Smooth muscle cell (in vitro differentiated cells): ENCODE results near the gene PUS7L. TPM values are rescaled to one million over a fixed set of nuclear protein-coding genes. Genes with fewer than 3 reads are reported as not detected.

Experiments used
- DNase-seq: peaks from one replicate; lab custom pipeline; 2025; ENCODE audit not compliant: unreplicated experiment; lab: John Stamatoyannopoulos, UW
- H2AFZ ChIP-seq: fragments of 200-600 bp; sonication (generic); 2 replicates; pipeline ENCODE4 v1.6.0; 2016; ENCODE audit warnings: antibody characterized with exemption, low read depth, mild to moderate bottlenecking
- H3F3A ChIP-seq: fragments of 200-600 bp; sonication (generic); 2 replicates; pipeline ENCODE4 v1.6.0; 2017; ENCODE audit warnings: antibody characterized with exemption, low read depth
- H3K27ac ChIP-seq: fragments of 200-600 bp; sonication (generic); 2 replicates; pipeline ENCODE4 v1.5.1; 2016; ENCODE audit warnings: low read depth, mild to moderate bottlenecking
- H3K27me3 ChIP-seq: fragments of 200-600 bp; sonication (generic); 2 replicates; pipeline ENCODE4 v1.6.1; 2016; ENCODE audit warnings: low read depth, mild to moderate bottlenecking
- H3K36me3 ChIP-seq: fragments of 200-600 bp; sonication (generic); 2 replicates; pipeline ENCODE4 v1.5.1; 2016; ENCODE audit warnings: low read depth
- H3K4me1 ChIP-seq: fragments of 200-600 bp; sonication (generic); 2 replicates; pipeline ENCODE4 v1.5.1; 2016; ENCODE audit warnings: low read depth
- H3K4me2 ChIP-seq: fragments of 200-600 bp; sonication (generic); 2 replicates; pipeline ENCODE4 v1.6.0; 2016; ENCODE audit warnings: mild to moderate bottlenecking
- H3K4me3 ChIP-seq: fragments of 200-600 bp; sonication (generic); 2 replicates; pipeline ENCODE4 v1.5.1; 2016; ENCODE audit warnings: mild to moderate bottlenecking
- H3K79me2 ChIP-seq: fragments of 200-600 bp; sonication (generic); 2 replicates; pipeline ENCODE4 v1.6.0; 2016; ENCODE audit warnings: low read depth, mild to moderate bottlenecking
- H3K9ac ChIP-seq: fragments of 200-600 bp; sonication (generic); 2 replicates; pipeline ENCODE4 v1.6.0; 2016; ENCODE audit warnings: low read depth
- H3K9me3 ChIP-seq: fragments of 200-600 bp; sonication (generic); replicated peaks from 2 replicates; pipeline ENCODE4 v1.5.1; 2016; ENCODE audit warnings: low read depth
- H4K20me1 ChIP-seq: fragments of 200-600 bp; sonication (generic); 2 replicates; pipeline ENCODE4 v1.6.0; 2016; ENCODE audit warnings: low read depth
- WGBS: methylation state at CpG from one replicate; pipeline ENCODE4 v1.1.7; 2016; ENCODE audit warnings: low lambda C conversion rate; 5-methylcytosine and 5-hydroxymethylcytosine counted together
- polyA plus RNA-seq: library from polyadenylated mRNA; unstranded; fragments of >200 nt; fragmentation: Nextera tagmentation; extraction: Ambion mirVana; gene quantifications from 2 replicates; pipeline ENCODE4 v1.2.1, GENCODE V29; 2016
- total RNA-seq: library from RNA; depleted of rRNA; stranded (reverse); fragments of >200 nt; gene quantifications from 2 replicates; pipeline ENCODE4 v1.2.3, GENCODE V29; 2014
- TF ChIP-seq, protein P1 (sequence below): fragments of 200-600 bp; sonication (generic); IDR thresholded peaks from 2 replicates; pipeline ENCODE4 v1.5.1; 2017; ENCODE audit warnings: borderline replicate concordance, mild to moderate bottlenecking, antibody characterized with exemption; ENCODE audit not compliant: insufficient read depth, poor library complexity, severe bottlenecking

The PUS7L gene
- total and polyA plus RNA-seq, 2 experiments from 2014 or later, result 16.9 to 24.3 TPM

DNA sequence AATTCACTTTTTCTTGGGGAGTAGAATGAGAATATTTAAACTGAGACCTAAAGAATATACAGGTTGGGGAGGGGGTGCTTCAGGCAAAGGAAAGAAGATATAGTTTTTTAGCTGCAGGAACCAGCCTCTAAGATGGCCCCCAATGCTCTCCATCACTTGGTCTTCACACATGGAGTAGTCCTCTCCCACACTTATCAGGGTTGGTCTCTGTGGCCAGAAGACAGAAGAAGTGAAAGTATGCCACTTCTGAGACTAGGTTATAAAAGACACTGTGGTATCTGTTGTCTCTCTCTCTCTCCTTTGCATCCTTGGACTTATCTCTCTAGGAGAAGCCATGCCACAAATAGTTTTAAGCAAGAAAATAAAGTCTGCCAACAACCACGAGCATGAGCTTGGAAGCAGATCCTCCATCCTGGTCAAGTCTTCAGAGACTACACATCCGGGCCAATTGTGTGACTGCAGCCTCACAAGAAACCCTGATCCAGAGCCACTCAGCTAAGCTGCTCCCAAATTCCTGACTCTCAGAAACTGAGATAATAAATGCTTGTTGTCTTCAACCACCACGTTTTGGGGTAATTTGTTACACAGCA is 18.0 kb downstream of the PUS7L start:
- 61% methylated on average over 3 of the region's 3 CpGs for WGBS
- Histone ChIP-seq H3K27ac (peak overlapping the region; percentile 62), H3K36me3 (peaks cover 17% of the 10 kb centered on the region), H3K4me3 (no peak overlapping the region), H4K20me1 (no peaks in the 10 kb centered on the region), H3K9me3 (no peaks in the 10 kb centered on the region), H3K9ac (no peak overlapping the region), H3F3A (no peaks in the 10 kb centered on the region), H3K4me1 (peaks cover 4% of the 10 kb centered on the region), H3K79me2 (no peaks in the 10 kb centered on the region), H2AFZ (no peak overlapping the region), H3K4me2 (no peak overlapping the region), H3K27me3 (no peaks in the 10 kb centered on the region)
- DNase-seq, result no peak
- TF ChIP-seq, protein P1, sequence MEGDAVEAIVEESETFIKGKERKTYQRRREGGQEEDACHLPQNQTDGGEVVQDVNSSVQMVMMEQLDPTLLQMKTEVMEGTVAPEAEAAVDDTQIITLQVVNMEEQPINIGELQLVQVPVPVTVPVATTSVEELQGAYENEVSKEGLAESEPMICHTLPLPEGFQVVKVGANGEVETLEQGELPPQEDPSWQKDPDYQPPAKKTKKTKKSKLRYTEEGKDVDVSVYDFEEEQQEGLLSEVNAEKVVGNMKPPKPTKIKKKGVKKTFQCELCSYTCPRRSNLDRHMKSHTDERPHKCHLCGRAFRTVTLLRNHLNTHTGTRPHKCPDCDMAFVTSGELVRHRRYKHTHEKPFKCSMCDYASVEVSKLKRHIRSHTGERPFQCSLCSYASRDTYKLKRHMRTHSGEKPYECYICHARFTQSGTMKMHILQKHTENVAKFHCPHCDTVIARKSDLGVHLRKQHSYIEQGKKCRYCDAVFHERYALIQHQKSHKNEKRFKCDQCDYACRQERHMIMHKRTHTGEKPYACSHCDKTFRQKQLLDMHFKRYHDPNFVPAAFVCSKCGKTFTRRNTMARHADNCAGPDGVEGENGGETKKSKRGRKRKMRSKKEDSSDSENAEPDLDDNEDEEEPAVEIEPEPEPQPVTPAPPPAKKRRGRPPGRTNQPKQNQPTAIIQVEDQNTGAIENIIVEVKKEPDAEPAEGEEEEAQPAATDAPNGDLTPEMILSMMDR, result no peak

DNA sequence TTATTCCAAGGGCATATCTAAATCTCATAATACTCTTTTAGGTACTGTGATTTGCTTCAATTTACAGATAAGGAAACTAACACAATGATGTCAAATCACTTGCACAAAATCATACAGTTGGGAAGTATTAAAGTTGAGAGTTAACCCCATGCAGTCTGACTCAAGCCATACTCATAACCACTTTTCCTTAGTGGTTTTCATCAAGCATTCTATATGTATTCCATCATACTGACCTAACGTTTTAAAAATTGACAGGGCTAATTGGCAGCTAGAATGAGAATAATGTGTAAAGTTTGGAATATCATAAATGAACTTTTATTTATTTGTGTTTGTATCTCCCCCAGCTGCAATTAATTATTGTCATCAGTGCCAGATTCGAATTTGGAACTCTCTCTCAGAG is 20.9 kb downstream of the PUS7L start:
- Histone ChIP-seq H3K4me2 (no peak overlapping the region), H3K79me2 (no peaks in the 10 kb centered on the region), H3K27me3 (no peaks in the 10 kb centered on the region), H3K4me3 (no peak overlapping the region), H4K20me1 (no peaks in the 10 kb centered on the region), H3K36me3 (no peaks in the 10 kb centered on the region), H3F3A (no peaks in the 10 kb centered on the region), H3K9me3 (no peaks in the 10 kb centered on the region), H3K27ac (no peak overlapping the region), H3K4me1 (peaks cover 4% of the 10 kb centered on the region), H2AFZ (no peak overlapping the region), H3K9ac (no peak overlapping the region)
- TF ChIP-seq, protein P1, result no peak
- WGBS, result 67% methylated on average over 2 of the region's 2 CpGs
- DNase-seq, result no peak

DNA sequence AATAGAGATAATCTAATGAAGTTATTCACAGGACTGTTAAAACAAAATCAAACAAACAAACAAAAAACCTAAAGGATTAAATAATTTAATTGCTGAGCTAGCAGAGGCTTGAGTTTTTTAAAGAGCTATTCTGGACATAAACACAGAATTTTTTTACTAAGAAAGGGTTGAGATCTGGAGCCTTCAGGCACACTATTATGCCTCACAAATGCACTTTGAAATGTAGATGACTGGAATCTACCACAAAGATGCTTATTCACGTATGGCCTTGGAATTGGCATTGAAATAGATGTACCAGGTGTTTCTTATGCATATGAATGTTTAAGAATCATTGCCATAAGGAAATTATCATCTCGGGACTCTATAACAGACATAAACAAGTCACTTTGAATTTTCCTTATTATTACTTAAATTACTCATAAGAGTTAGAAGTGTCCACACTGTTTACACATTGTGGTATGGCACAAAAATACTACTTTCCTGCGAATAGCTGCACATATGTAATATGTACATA is 21.6 kb downstream of the PUS7L start:
- peaks cover 4% of the 10 kb centered on the region for H3K4me1 ChIP-seq
- no peaks in the 10 kb centered on the region for H3K9me3 ChIP-seq
- no peaks in the 10 kb centered on the region for H3K27me3 ChIP-seq
- no peak overlapping the region for H3K27ac ChIP-seq
- H3K4me2 ChIP-seq, result no peak overlapping the region
- H3K36me3 ChIP-seq, result no peaks in the 10 kb centered on the region
- no peak for DNase-seq
- H3K9ac ChIP-seq, result no peak overlapping the region
- WGBS, result 88% methylated on average over 3 of the region's 3 CpGs
- no peak overlapping the region for H2AFZ ChIP-seq
- H3K4me3 ChIP-seq, result no peak overlapping the region
- H3F3A ChIP-seq, result no peaks in the 10 kb centered on the region
- TF ChIP-seq, protein P1, result no peak
- no peaks in the 10 kb centered on the region for H3K79me2 ChIP-seq
- H4K20me1 ChIP-seq, result no peaks in the 10 kb centered on the region

DNA sequence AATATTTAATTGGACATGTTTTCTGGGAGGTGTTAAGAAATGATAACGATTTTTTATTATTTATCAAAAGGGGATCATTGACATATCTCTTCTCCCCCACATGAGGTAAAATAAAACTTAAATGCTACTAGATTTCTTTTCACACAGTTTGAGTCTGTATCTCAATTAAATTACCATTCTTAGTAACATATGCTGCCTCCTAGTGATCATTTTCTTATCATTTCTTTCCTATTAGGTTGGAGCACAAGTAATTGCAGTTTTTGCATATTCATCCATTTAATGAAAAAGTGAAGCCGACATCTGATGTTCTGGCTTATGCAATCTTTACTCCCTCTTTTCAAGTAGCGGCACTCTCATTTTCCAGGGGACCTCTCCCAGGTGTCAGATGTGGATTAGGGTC is 24.9 kb downstream of the PUS7L start:
- Histone ChIP-seq H3K4me3 (no peak overlapping the region), H3K4me2 (no peak overlapping the region), H3K27me3 (no peaks in the 10 kb centered on the region), H4K20me1 (no peaks in the 10 kb centered on the region), H3F3A (no peaks in the 10 kb centered on the region), H2AFZ (no peak overlapping the region), H3K9ac (no peak overlapping the region), H3K79me2 (no peaks in the 10 kb centered on the region), H3K4me1 (no peaks in the 10 kb centered on the region), H3K36me3 (peaks cover 9% of the 10 kb centered on the region), H3K27ac (no peak overlapping the region), H3K9me3 (no peaks in the 10 kb centered on the region)
- TF ChIP-seq, protein P1, result peak; percentile 12
- 91% methylated on average over 3 of the region's 3 CpGs for WGBS
- DNase-seq, result no peak
